B cell (primary cell): ENCODE data around the gene MAPK4. TPM values are rescaled to one million over a fixed set of nuclear protein-coding genes. Genes with fewer than 3 reads are reported as not detected.

Experiments
- ATAC-seq: fragments of 200-7000 bp; cut with Tn5 transposase; one replicate; pipeline ENCODE4 v1.10.0; 2021; ENCODE audit warnings: low read depth, mild to moderate bottlenecking, moderate number of reproducible peaks, moderate library complexity
- CTCF ChIA-PET: fragments of 350-600 bp; sonication (Branson Sonifier 250); formaldehyde crosslinking; loops from one replicate; lab custom pipeline; 2021; ENCODE audit warnings: antibody characterized with exemption, inconsistent platforms; lab: Charles Lee
- POLR2A ChIA-PET: fragments of 350-600 bp; sonication (Branson Sonifier 250); formaldehyde crosslinking; loops from one replicate; lab custom pipeline; 2021; ENCODE audit warnings: antibody characterized with exemption; lab: Charles Lee
- DNase-seq: peaks from one replicate; pipeline ENCODE4 v3.0.0; 2013
- H2AFZ ChIP-seq: 2 replicates; pipeline ENCODE4 v1.6.1; 2012; ENCODE audit warnings: mild to moderate bottlenecking, low read depth, low read length; ENCODE audit not compliant: insufficient read depth, poor library complexity, severe bottlenecking
- H3K27ac ChIP-seq, 2 donors: 1 replicate in 1 of 2; 2 replicates in 1 of 2; pipeline ENCODE4 v1.5.1; 2012 to 2013; ENCODE audit warnings: low read length in 2 of 2, mild to moderate bottlenecking in 2 of 2, moderate library complexity in 1 of 2
- H3K27me3 ChIP-seq, 4 experiments: fragments of 200-600 bp in 1 of 4; sonication (generic) in 1 of 4; replicated peaks in 1 of 4; 1 replicate in 2 of 4; 2 replicates in 2 of 4; pipeline versions ENCODE4 v1.6.1 to v1.7.0; 2013 to 2016; ENCODE audit warnings: low read length in 3 of 4, mild to moderate bottlenecking in 2 of 4, mixed read lengths in 1 of 4, moderate library complexity in 1 of 4; ENCODE audit not compliant: insufficient read depth in 4 of 4, control insufficient read depth in 3 of 4; ENCODE audit errors: control extremely low read depth in 1 of 4
- H3K36me3 ChIP-seq, 2 experiments: replicated peaks in 1 of 2; 1 replicate in 1 of 2; 2 replicates in 1 of 2; pipeline versions ENCODE4 v1.6.1 to v1.7.1; 2013; ENCODE audit warnings: low read length in 1 of 2; ENCODE audit not compliant: insufficient read depth in 2 of 2, control insufficient read depth in 1 of 2; ENCODE audit errors: control extremely low read depth in 1 of 2, extremely low read depth in 1 of 2
- H3K4me1 ChIP-seq, 2 donors: fragments of 200-600 bp in 1 of 2; sonication (generic) in 1 of 2; 1 replicate in 1 of 2; 2 replicates in 1 of 2; pipeline versions ENCODE4 v1.5.1 to v1.6.1; 2013 to 2017; ENCODE audit warnings: low read length in 2 of 2; ENCODE audit not compliant: control insufficient read depth in 2 of 2, insufficient read depth in 2 of 2
- H3K4me2 ChIP-seq: replicated peaks from 2 replicates; pipeline ENCODE3; 2012; ENCODE audit warnings: mild to moderate bottlenecking, low read depth, low read length; ENCODE audit not compliant: poor library complexity, severe bottlenecking
- H3K4me3 ChIP-seq, 5 experiments: fragments of 200-600 bp in 1 of 5; sonication (generic) in 1 of 5; 1 replicate in 3 of 5; 2 replicates in 2 of 5; pipeline versions ENCODE4 v1.5.1 to v1.7.0; 2011 to 2016; ENCODE audit warnings: low read length in 4 of 5, mild to moderate bottlenecking in 4 of 5, low read depth in 2 of 5, control low read depth in 1 of 5, moderate library complexity in 1 of 5; ENCODE audit not compliant: insufficient read depth in 1 of 5; ENCODE audit errors: control extremely low read depth in 1 of 5, extremely low read depth in 1 of 5
- H3K79me2 ChIP-seq: fragments of 200-600 bp; sonication (generic); one replicate; pipeline ENCODE4 v1.6.0; 2016; ENCODE audit warnings: low read length; ENCODE audit not compliant: control insufficient read depth, insufficient read depth
- H3K9ac ChIP-seq: fragments of 200-600 bp; sonication (generic); 2 replicates; pipeline ENCODE4 v1.6.1; 2017; ENCODE audit warnings: mild to moderate bottlenecking, low read length, moderate library complexity
- H3K9me3 ChIP-seq, 3 donors: one replicate each; pipeline versions ENCODE4 v1.6.1 to v1.7.1; 2013; ENCODE audit warnings: low read length in 2 of 3; ENCODE audit not compliant: control insufficient read depth in 2 of 3, insufficient read depth in 1 of 3; ENCODE audit errors: control extremely low read depth in 1 of 3
- H4K20me1 ChIP-seq: 2 replicates; pipeline ENCODE4 v1.6.0; 2012; ENCODE audit warnings: mild to moderate bottlenecking, low read length; ENCODE audit not compliant: insufficient read depth, control insufficient read depth, poor library complexity, severe bottlenecking
- H3K27ac Mint-ChIP-seq: one replicate; pipeline ENCODE4 v1.8.0; 2021; ENCODE audit warnings: mixed read lengths
- H3K27me3 Mint-ChIP-seq: one replicate; pipeline ENCODE4 v1.8.0; 2021; ENCODE audit warnings: mixed read lengths
- H3K4me1 Mint-ChIP-seq: one replicate; pipeline ENCODE4 v1.8.0; 2021; ENCODE audit warnings: mixed read lengths
- H3K4me3 Mint-ChIP-seq: one replicate; pipeline ENCODE4 v1.8.0; 2021; ENCODE audit warnings: mixed read lengths
- H3K9me3 Mint-ChIP-seq: one replicate; pipeline ENCODE4 v1.8.0; 2022; ENCODE audit warnings: mixed read lengths; ENCODE audit not compliant: insufficient read depth
- EZH2 ChIP-seq: IDR thresholded peaks from 2 replicates; pipeline ENCODE4 v1.6.1; 2012; ENCODE audit warnings: borderline replicate concordance, low read depth, mild to moderate bottlenecking, moderate library complexity, low read length; ENCODE audit not compliant: insufficient read depth, poor library complexity, severe bottlenecking
- WGBS: methylation state at CpG from one replicate; pipeline ENCODE4 v1.1.5; 2013; ENCODE audit warnings: missing lambda C conversion rate; ENCODE audit not compliant: insufficient coverage; 5-methylcytosine and 5-hydroxymethylcytosine counted together
- intact Hi-C: fragments of 100-400 bp; cut with micrococcal nuclease; formaldehyde crosslinking; loops from one replicate; pipeline ENCODE4 v1.10.0; 2022
- polyA plus RNA-seq: library from polyadenylated mRNA; depleted of rRNA; stranded (reverse); fragments of >200 nt; gene quantifications from 2 replicates; pipeline ENCODE4 v1.2.3, GENCODE V29; 2012
- total RNA-seq, 2 donors: library from RNA; stranded (reverse); fragments of 120-200 nt in 1 of 2; gene quantifications; 1 replicate in 1 of 2; 2 replicates in 1 of 2; pipeline versions ENCODE4 v1.2.3 to v1.2.4, GENCODE V29; 2013 to 2022
- TF ChIP-seq, protein P1 (sequence below): fragments of 200-600 bp; IDR thresholded peaks from one replicate; pipeline ENCODE4 v1.8.0; 2022; ENCODE audit warnings: antibody characterized with exemption, mild to moderate bottlenecking

MAPK4 gene
- total and polyA plus RNA-seq, 2 donors (not counting 1 experiment from before 2014, with no cell fraction given) = not detected

DNA sequence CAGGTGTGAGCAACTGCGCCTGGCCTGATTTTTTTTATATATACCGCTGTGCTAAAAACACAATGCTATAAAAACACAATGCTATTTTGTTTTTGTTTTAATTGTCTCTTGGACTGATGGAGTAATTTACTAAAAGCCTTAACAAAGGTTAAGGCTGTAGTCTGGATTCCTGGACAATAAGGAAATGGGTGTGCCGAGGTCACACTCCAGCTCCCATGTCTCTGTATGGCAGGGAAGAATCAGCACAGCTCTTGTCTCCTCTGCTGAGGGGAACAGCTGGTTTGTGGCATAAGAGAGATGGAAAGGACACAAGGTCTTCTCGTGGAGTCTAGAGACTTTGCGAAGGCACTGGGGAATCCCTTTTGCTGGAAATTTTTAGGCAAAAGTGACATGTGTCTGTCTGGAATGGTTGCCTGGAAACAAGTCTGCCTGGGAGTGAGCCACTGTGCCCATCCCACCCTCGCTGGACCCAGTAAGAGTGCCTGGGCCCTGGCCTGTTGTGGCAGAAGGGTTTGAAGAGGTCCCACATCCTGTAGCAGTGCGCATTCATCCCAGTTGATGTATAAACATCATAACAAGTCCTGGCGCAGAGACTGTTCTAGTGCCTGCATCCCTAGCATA is 73.1 kb downstream of the MAPK4 start:
- no peaks in the 10 kb centered on the region for H4K20me1 ChIP-seq
- TF ChIP-seq EZH2 = no peak
- TF ChIP-seq, protein P1, sequence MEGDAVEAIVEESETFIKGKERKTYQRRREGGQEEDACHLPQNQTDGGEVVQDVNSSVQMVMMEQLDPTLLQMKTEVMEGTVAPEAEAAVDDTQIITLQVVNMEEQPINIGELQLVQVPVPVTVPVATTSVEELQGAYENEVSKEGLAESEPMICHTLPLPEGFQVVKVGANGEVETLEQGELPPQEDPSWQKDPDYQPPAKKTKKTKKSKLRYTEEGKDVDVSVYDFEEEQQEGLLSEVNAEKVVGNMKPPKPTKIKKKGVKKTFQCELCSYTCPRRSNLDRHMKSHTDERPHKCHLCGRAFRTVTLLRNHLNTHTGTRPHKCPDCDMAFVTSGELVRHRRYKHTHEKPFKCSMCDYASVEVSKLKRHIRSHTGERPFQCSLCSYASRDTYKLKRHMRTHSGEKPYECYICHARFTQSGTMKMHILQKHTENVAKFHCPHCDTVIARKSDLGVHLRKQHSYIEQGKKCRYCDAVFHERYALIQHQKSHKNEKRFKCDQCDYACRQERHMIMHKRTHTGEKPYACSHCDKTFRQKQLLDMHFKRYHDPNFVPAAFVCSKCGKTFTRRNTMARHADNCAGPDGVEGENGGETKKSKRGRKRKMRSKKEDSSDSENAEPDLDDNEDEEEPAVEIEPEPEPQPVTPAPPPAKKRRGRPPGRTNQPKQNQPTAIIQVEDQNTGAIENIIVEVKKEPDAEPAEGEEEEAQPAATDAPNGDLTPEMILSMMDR = no peak
- peaks cover 17% of the 10 kb centered on the region for H3K27me3 Mint-ChIP-seq
- CTCF ChIA-PET = no interaction called here
- no peaks in the 10 kb centered on the region for H3K36me3 ChIP-seq
- no peak overlapping the region for H3K27ac Mint-ChIP-seq
- no peak for ATAC-seq
- no peak overlapping the region for H3K4me2 ChIP-seq
- H2AFZ ChIP-seq = no peak overlapping the region
- H3K27ac ChIP-seq = no peak overlapping the region
- no peak overlapping the region for H3K4me3 Mint-ChIP-seq
- H3K9me3 Mint-ChIP-seq = no peaks in the 10 kb centered on the region
- no peak for DNase-seq
- intact Hi-C loops = no loop called here
- 83% methylated on average over 5 of the region's 8 CpGs for WGBS
- no peaks in the 10 kb centered on the region for H3K27me3 ChIP-seq
- H3K4me1 ChIP-seq = no peaks in the 10 kb centered on the region
- POLR2A ChIA-PET = no interaction called here
- H3K4me3 ChIP-seq = no peak overlapping the region
- H3K9ac ChIP-seq = no peak overlapping the region
- H3K9me3 ChIP-seq = no peaks in the 10 kb centered on the region
- no peaks in the 10 kb centered on the region for H3K79me2 ChIP-seq
- H3K4me1 Mint-ChIP-seq = no peaks in the 10 kb centered on the region

DNA sequence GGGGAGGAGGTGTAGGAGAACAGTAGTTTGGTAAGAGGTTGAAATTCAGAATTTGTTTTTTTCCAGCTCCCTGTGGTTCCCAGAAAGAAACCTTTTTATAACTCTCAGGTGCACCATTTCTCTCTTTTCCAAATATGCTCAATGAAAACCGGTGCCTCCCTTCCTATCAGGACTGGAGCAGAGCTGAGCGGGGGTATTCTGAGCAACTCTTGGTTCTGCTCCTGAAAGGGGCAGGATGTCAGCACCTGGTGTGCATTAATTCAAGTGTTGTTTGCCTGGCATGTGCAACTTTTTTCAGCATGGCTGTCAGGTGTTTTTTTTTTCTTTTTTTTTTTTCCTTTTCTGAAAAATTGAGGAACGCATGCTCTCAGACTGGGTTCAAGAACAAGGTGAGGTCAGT is 74.1 kb downstream of the MAPK4 start:
- Histone ChIP-seq H3K9me3 (no peaks in the 10 kb centered on the region), H3K4me2 (no peak overlapping the region), H3K9ac (no peak overlapping the region), H3K27me3 (no peaks in the 10 kb centered on the region), H2AFZ (no peak overlapping the region), H3K27ac (no peak overlapping the region), H3K4me3 (no peak overlapping the region), H3K36me3 (no peaks in the 10 kb centered on the region), H3K4me1 (no peaks in the 10 kb centered on the region), H3K79me2 (no peaks in the 10 kb centered on the region), H4K20me1 (no peaks in the 10 kb centered on the region)
- Mint-ChIP-seq H3K27me3 (peaks cover 22% of the 10 kb centered on the region), H3K9me3 (no peaks in the 10 kb centered on the region), H3K4me3 (no peak overlapping the region), H3K4me1 (no peaks in the 10 kb centered on the region), H3K27ac (no peak overlapping the region)
- POLR2A ChIA-PET = no interaction called here
- TF ChIP-seq, protein P1 = no peak
- TF ChIP-seq EZH2 = no peak
- ATAC-seq (no peak), DNase-seq (no peak)
- intact Hi-C loops = no loop called here
- no CpG with 5 or more reads among the region's 3 CpGs for WGBS
- CTCF ChIA-PET = no interaction called here
